Gastrocnemius medialis (tissue), 4 donors: ENCODE measurements around the gene FMNL3. TPM values are rescaled to one million over a fixed set of nuclear protein-coding genes. Genes with fewer than 3 reads are reported as not detected.
"Not testable (repeated sequence)": the region's sequence is repeated elsewhere in the genome, so short reads cannot be mapped to it uniquely, and the experiment has no call there.

ENCODE experiments used
- ATAC-seq, 2 donors: fragments of 150-250 bp; one replicate each; pipeline ENCODE4 v1.9.1; 2016
- DNase-seq, 2 donors: peaks; one replicate each; pipeline ENCODE4 v3.0.0-alpha.2; 2019
- H3K27ac ChIP-seq, 4 donors: fragments of 200-600 bp; sonication (generic); 1 replicate in 1 of 4; 2 replicates in 3 of 4; pipeline ENCODE4 v1.5.1; 2016 to 2018; ENCODE audit warnings: mild to moderate bottlenecking in 2 of 4, moderate library complexity in 1 of 4
- H3K27me3 ChIP-seq, 3 donors: fragments of 200-600 bp; sonication (generic) in 2 of 3; 1 replicate in 1 of 3; 2 replicates in 2 of 3; pipeline versions ENCODE4 v1.5.1 to v1.6.0; 2016 to 2019; ENCODE audit warnings: mild to moderate bottlenecking in 1 of 3, moderate library complexity in 1 of 3
- H3K36me3 ChIP-seq, 2 donors: fragments of 200-600 bp; sonication (generic) in 1 of 2; one replicate each; pipeline ENCODE4 v1.5.1; 2017 to 2018
- H3K4me1 ChIP-seq, 2 donors: fragments of 200-600 bp; sonication (generic) in 1 of 2; one replicate each; pipeline ENCODE4 v1.5.1; 2016 to 2017; ENCODE audit warnings: mild to moderate bottlenecking in 2 of 2
- H3K4me3 ChIP-seq, 4 donors: fragments of 200-600 bp; sonication (generic) in 3 of 4; 1 replicate in 1 of 4; 2 replicates in 3 of 4; pipeline ENCODE4 v1.5.1; 2016 to 2019; ENCODE audit warnings: mild to moderate bottlenecking in 2 of 4
- H3K9me3 ChIP-seq, 3 donors: fragments of 200-600 bp; sonication (generic) in 2 of 3; 1 replicate in 1 of 3; 2 replicates in 2 of 3; pipeline ENCODE4 v1.5.1; 2016 to 2019
- POLR2A ChIP-seq, 2 donors: fragments of 450-650 bp; IDR thresholded peaks; one replicate each; pipeline ENCODE4 v1.6.1; 2017; ENCODE audit warnings: antibody characterized with exemption in 2 of 2, mild to moderate bottlenecking in 2 of 2, moderate library complexity in 2 of 2
- in situ Hi-C, 4 donors: fragments of 200-750 bp; cut with MboI; loops; one replicate each; pipeline versions ENCODE4 v1.15.0 to v1.8.0; 2017; ENCODE audit warnings: low sequenced_read_pairs in 4 of 4
- intact Hi-C: fragments of 100-400 bp; cut with DNase I; formaldehyde crosslinking; loops from one replicate; pipeline ENCODE4 v1.15.1; 2023; ENCODE audit warnings: low total_unique reads
- total RNA-seq, 4 donors: library from RNA; depleted of rRNA; stranded (reverse); fragments of >200 nt; gene quantifications; one replicate each; pipeline versions ENCODE4 v1.1.0 to v1.2.3, GENCODE V29; 2016
- TF ChIP-seq, protein P1 (sequence below), 5 experiments: fragments of 450-650 bp in 3 of 5; fragments of 200-600 bp in 2 of 5; sonication (generic) in 2 of 5; IDR thresholded peaks in 4 of 5; conservative IDR thresholded peaks in 1 of 5; 1 replicate in 4 of 5; 2 replicates in 1 of 5; pipeline ENCODE4 v1.5.1; 2016 to 2019; ENCODE audit warnings: antibody characterized with exemption in 5 of 5, mild to moderate bottlenecking in 3 of 5, moderate library complexity in 3 of 5

Gene FMNL3
- total RNA-seq, 4 donors from 2014 or later = 2.0 to 5.5 (median 4.9) TPM

DNA sequence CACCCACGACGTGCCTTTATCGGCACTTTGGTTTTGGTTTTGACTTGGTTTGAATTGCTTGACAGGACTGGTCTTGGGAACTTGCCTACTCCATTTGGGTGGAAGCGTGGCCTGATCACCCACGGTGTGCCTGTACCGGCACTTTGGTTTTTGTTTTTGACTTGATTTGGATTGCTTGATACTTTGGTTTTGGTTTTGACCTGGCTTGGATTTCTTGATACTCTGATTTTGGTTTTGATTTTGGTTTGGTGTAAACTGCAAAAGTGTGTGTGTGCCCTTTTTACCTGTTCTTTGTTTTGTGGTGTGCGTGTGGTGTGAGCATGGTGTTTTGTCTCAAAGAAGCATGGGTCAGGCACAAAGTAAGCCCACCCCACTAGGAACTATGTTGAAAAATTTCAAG is 27.7 kb upstream of the FMNL3 start:
- H3K4me1 ChIP-seq, H3K9me3 ChIP-seq, in situ Hi-C loops, H3K27me3 ChIP-seq, H3K36me3 ChIP-seq, DNase-seq, ATAC-seq, H3K27ac ChIP-seq, intact Hi-C loops, H3K4me3 ChIP-seq: not testable (repeated sequence)

DNA sequence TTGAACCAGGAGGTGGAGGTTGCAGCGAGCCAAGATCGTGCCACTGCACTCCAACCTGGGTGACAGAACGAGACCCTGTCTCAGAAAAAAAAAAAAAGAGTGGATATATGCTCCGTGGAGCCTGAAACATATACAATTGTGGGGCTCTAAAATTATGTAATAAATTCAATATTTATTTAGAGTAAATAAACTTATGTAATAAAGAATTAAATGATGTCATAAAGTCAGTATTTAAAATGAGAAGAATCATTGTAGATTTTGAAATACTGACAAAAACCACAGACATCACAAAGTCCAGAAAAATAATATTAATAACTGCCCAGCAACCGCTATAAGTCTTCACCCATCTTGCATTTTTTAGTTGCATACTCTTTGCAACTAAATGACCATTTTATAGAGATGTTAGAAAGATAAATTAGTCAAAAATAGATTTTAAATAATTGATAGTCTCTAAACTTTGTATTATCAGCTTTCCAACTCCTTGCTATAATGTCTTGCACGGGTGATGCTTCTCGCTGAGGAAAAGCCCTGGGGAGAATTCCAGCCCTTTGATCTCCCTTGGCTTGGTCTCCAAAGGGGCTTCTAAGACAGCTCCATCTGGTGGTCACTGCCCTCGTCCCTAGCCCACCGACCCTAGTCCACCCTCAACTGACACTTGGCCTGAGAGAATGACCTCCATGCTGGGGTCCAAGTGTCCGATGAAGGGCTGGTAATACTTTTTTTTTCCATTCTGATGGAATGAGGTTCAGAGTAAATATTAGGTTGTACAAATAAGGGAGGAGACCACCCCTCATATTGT is 26.2 kb upstream of the FMNL3 start:
- Histone ChIP-seq H3K4me3 (no peak overlapping the region), H3K9me3 (no peaks in the 10 kb centered on the region), H3K27me3 (no peaks in the 10 kb centered on the region), H3K27ac (no peak overlapping the region), H3K36me3 (no peaks in the 10 kb centered on the region), H3K4me1 (no peaks in the 10 kb centered on the region)
- in situ Hi-C loops (no loop called here), intact Hi-C loops (no loop called here)
- TF ChIP-seq, protein P1, sequence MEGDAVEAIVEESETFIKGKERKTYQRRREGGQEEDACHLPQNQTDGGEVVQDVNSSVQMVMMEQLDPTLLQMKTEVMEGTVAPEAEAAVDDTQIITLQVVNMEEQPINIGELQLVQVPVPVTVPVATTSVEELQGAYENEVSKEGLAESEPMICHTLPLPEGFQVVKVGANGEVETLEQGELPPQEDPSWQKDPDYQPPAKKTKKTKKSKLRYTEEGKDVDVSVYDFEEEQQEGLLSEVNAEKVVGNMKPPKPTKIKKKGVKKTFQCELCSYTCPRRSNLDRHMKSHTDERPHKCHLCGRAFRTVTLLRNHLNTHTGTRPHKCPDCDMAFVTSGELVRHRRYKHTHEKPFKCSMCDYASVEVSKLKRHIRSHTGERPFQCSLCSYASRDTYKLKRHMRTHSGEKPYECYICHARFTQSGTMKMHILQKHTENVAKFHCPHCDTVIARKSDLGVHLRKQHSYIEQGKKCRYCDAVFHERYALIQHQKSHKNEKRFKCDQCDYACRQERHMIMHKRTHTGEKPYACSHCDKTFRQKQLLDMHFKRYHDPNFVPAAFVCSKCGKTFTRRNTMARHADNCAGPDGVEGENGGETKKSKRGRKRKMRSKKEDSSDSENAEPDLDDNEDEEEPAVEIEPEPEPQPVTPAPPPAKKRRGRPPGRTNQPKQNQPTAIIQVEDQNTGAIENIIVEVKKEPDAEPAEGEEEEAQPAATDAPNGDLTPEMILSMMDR (IDR thresholded peaks at IDR 0.05 in 4 of 5, conservative IDR thresholded peaks at IDR 0.05 in 1 of 5) = no peak
- TF ChIP-seq POLR2A (IDR thresholded peaks at IDR 0.05) = no peak
- ATAC-seq (no peak), DNase-seq (no peak)

DNA sequence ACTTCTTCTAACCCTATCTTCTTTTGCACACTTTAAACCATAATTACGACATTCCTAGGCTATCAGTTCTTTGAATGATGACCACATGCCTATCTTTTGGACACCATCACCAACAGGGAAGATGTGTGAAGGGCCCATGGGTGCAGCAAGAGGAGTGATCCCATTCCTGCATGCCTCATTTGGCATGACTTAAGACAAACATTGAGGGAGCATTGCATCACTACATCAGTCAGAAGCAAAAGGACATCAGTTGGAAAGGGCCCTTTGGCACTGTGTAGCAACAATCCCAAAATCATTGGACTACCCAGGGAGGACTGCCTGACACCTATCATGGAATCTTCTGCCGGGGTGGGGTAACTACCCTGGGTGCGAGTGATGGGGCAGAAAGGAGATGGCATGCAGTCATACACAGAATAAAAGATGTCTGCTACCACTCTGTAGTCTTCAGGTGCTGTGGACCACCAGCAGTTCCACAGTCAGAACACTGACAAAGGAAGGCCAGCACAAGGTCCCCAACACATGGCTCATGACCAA is 23.4 kb upstream of the FMNL3 start:
- no peaks in the 10 kb centered on the region for H3K9me3 ChIP-seq
- no peak for ATAC-seq
- TF ChIP-seq, protein P1 (IDR thresholded peaks at IDR 0.05 in 4 of 5, conservative IDR thresholded peaks at IDR 0.05 in 1 of 5) = no peak
- no peak for TF ChIP-seq POLR2A (IDR thresholded peaks at IDR 0.05)
- H3K36me3 ChIP-seq = no peaks in the 10 kb centered on the region
- DNase-seq = no peak
- H3K4me3 ChIP-seq = no peak overlapping the region
- in situ Hi-C loops = no loop called here
- H3K27me3 ChIP-seq = no peaks in the 10 kb centered on the region
- intact Hi-C loops = no loop called here
- no peak overlapping the region for H3K27ac ChIP-seq
- H3K4me1 ChIP-seq = no peaks in the 10 kb centered on the region

DNA sequence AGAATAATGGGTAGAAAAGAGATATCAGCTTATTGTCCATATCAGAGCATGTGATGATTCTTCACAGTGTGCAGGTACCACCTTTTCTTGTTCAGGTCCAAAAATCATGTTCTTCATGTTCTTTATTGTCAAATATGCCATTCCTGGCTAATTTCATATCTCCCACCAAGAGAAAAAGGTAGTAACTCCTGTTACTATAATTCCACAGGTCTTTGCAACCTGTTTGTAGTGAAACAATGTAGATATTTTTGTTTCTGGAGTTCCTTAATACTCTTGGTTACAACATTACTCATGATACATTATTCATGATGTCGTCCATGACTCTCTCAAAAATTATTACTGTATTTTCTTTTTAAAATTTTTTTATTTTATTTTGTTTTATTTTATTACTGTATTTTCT is 22.8 kb upstream of the FMNL3 start:
- DNase-seq = no peak
- H3K27me3 ChIP-seq = no peaks in the 10 kb centered on the region
- no peak overlapping the region for H3K27ac ChIP-seq
- ATAC-seq = no peak
- no peaks in the 10 kb centered on the region for H3K9me3 ChIP-seq
- no peaks in the 10 kb centered on the region for H3K36me3 ChIP-seq
- TF ChIP-seq, protein P1 (IDR thresholded peaks at IDR 0.05 in 4 of 5, conservative IDR thresholded peaks at IDR 0.05 in 1 of 5) = no peak
- TF ChIP-seq POLR2A (IDR thresholded peaks at IDR 0.05) = no peak
- H3K4me3 ChIP-seq = no peak overlapping the region
- in situ Hi-C loops = no loop called here
- intact Hi-C loops = no loop called here
- H3K4me1 ChIP-seq = no peaks in the 10 kb centered on the region

DNA sequence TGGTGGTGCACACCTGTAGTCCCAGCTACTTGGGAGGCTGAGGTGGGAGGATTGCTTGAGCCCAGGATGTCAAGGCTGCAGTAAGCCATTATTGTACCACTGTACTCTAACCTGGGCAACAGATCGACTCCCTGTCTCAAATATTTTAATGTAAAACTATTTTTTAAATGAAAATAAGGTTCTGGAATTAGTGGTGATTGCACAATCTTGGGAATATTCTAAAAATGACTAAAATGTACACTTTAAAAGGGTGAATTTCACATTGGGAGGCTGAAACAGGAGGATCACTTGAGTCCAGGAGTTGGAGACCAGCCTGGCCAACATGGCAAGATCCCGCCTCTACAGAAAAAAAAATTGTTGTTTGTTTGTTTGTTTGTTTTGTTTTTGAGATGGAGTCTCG is 21.2 kb upstream of the FMNL3 start:
- Histone ChIP-seq H3K4me1 (no peaks in the 10 kb centered on the region), H3K4me3 (no peak overlapping the region), H3K36me3 (no peaks in the 10 kb centered on the region), H3K9me3 (no peaks in the 10 kb centered on the region), H3K27me3 (no peaks in the 10 kb centered on the region), H3K27ac (no peak overlapping the region)
- in situ Hi-C loops = no loop called here
- TF ChIP-seq, protein P1 (IDR thresholded peaks at IDR 0.05 in 4 of 5, conservative IDR thresholded peaks at IDR 0.05 in 1 of 5) = no peak
- TF ChIP-seq POLR2A (IDR thresholded peaks at IDR 0.05) = no peak
- no peak for ATAC-seq
- intact Hi-C loops = no loop called here
- DNase-seq = no peak

DNA sequence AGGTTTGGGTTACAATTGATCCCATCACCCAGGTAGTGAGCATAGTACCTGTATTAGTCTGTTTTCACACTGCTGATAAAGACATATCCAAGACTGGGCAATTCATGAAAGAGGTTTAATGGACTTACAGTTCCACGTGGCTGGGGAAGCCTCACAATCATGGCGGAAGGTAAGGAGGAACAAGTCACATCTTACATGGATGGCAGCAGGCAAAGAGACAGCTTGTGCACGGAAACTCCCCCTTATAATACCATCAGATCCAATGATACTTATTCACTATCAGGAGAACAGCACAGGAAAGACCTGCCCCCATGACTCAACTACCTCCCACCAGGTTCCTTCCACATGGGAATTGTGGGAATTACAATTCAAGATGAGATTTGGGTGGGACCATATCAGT is 14.2 kb upstream of the FMNL3 start:
- ATAC-seq, in situ Hi-C loops, DNase-seq, H3K27ac ChIP-seq, intact Hi-C loops, H3K4me3 ChIP-seq, H3K4me1 ChIP-seq, H3K36me3 ChIP-seq, H3K9me3 ChIP-seq, H3K27me3 ChIP-seq: not testable (repeated sequence)
